Right lung (tissue), 5 donors: ENCODE measurements around the gene CAST. TPM values are rescaled to one million over a fixed set of nuclear protein-coding genes. Genes with fewer than 3 reads are reported as not detected.

ENCODE experiments used
- DNase-seq, 2 donors: peaks; one replicate each; pipeline ENCODE4 v3.0.0-alpha.2; 2013
- polyA plus RNA-seq, 5 donors: library from polyadenylated mRNA; unstranded; fragments of 120-200 nt; gene quantifications; one replicate each; pipeline versions ENCODE4 v1.2.1 to v1.2.3, GENCODE V29; 2013; ENCODE audit warnings: inconsistent platforms in 1 of 5, low replicate concordance in 1 of 5; ENCODE audit not compliant: insufficient read length in 5 of 5, insufficient read depth in 1 of 5

CAST gene
- polyA plus RNA-seq, 5 donors = 112 to 177 (median 165) TPM

- DNase-seq = no peak
Measured at GRCh38 chr5:96668725-96669124, 6.5 kb downstream of the CAST start.

- DNase-seq = no peak
Measured at GRCh38 chr5:96669909-96670308, 7.7 kb downstream of the CAST start.

GRCh38 chr5:96671441-96671840, 9.3 kb downstream of the CAST start:
- DNase-seq = no peak

- DNase-seq = no peak
Measured at GRCh38 chr5:96673127-96673526, 11.0 kb downstream of the CAST start.

- no peak for DNase-seq
Measured at GRCh38 chr5:96675882-96676281, 13.7 kb downstream of the CAST start.

GRCh38 chr5:96677496-96677895, 15.3 kb downstream of the CAST start:
- no peak for DNase-seq

GRCh38 chr5:96679293-96679692, 17.1 kb downstream of the CAST start:
- DNase-seq = no peak

- no peak for DNase-seq
Measured at GRCh38 chr5:96680759-96681470, 18.7 kb downstream of the CAST start.

GRCh38 chr5:96683392-96683791, 21.2 kb downstream of the CAST start:
- no peak for DNase-seq

- DNase-seq = no peak
Measured at GRCh38 chr5:96683810-96684209, 21.6 kb downstream of the CAST start.

- no peak for DNase-seq
Measured at GRCh38 chr5:96687080-96687479, 24.9 kb downstream of the CAST start.

GRCh38 chr5:96687812-96688453, 25.8 kb downstream of the CAST start:
- DNase-seq = peak; percentile 15 to 34

GRCh38 chr5:96690861-96691260, 28.7 kb downstream of the CAST start:
- DNase-seq = no peak

GRCh38 chr5:96691503-96692303, 29.5 kb downstream of the CAST start:
- DNase-seq = no peak

- no peak for DNase-seq
Measured at GRCh38 chr5:96692441-96692840, 30.3 kb downstream of the CAST start.

- DNase-seq = no peak
Measured at GRCh38 chr5:96699186-96699820, 37.1 kb downstream of the CAST start.

GRCh38 chr5:96702503-96703383, 40.6 kb downstream of the CAST start:
- DNase-seq = peak; percentile 88 to 89

- no peak for DNase-seq
Measured at GRCh38 chr5:96703384-96703920, 41.3 kb downstream of the CAST start.

GRCh38 chr5:96703995-96704394, 41.8 kb downstream of the CAST start:
- no peak for DNase-seq

GRCh38 chr5:96706433-96707111, 44.4 kb downstream of the CAST start:
- no peak for DNase-seq
